A673 (cell line): ENCODE data around the gene RAB11A. TPM values are rescaled to one million over a fixed set of nuclear protein-coding genes. Genes with fewer than 3 reads are reported as not detected.

Experiments
- BruUV-seq: library from RNA; stranded (reverse); fragments of 400-500 nt; replicated peaks from 2 replicates; lab custom pipeline; 2021; lab: Mats Ljungman, UMichigan
- CTCF ChIA-PET: fragments of 300-600 bp; sonication (Branson Sonifier 250); formaldehyde crosslinking; loops from one replicate; lab custom pipeline; 2022; ENCODE audit warnings: antibody characterized with exemption; lab: Charles Lee
- POLR2A ChIA-PET: fragments of 300-600 bp; sonication (Branson Sonifier 250); formaldehyde crosslinking; loops from one replicate; lab custom pipeline; 2022; ENCODE audit warnings: antibody characterized with exemption; ENCODE audit not compliant: low non-redundant PET; lab: Charles Lee
- DNase-seq: peaks from one replicate; pipeline ENCODE4 v3.0.0-alpha.2; 2015; ENCODE audit warnings: low spot score
- H3K27ac ChIP-seq: fragments of 200-600 bp; sonication (generic); 2 replicates; pipeline ENCODE4 v1.5.1; 2016; ENCODE audit warnings: mixed run types, low read depth, mild to moderate bottlenecking, mixed read lengths, antibody characterized with exemption, low read length; ENCODE audit not compliant: poor library complexity, severe bottlenecking
- H3K27me3 ChIP-seq: fragments of 200-600 bp; sonication (generic); replicated peaks from 2 replicates; pipeline ENCODE4 v1.6.1; 2017; ENCODE audit warnings: mixed run types, low read depth, mild to moderate bottlenecking, mixed read lengths, antibody characterized with exemption, low read length; ENCODE audit not compliant: insufficient read depth, poor library complexity
- H3K36me3 ChIP-seq: fragments of 200-600 bp; sonication (generic); 2 replicates; pipeline ENCODE4 v1.6.1; 2016; ENCODE audit warnings: mixed run types, mild to moderate bottlenecking, mixed read lengths, antibody characterized with exemption, low read length; ENCODE audit not compliant: insufficient read depth, poor library complexity, severe bottlenecking
- H3K4me1 ChIP-seq: fragments of 200-600 bp; sonication (generic); 2 replicates; pipeline ENCODE4 v1.6.1; 2017; ENCODE audit warnings: mixed run types, mild to moderate bottlenecking, mixed read lengths, antibody characterized with exemption, low read length; ENCODE audit not compliant: insufficient read depth, poor library complexity, severe bottlenecking
- H3K4me3 ChIP-seq: fragments of 200-600 bp; sonication (generic); 2 replicates; pipeline ENCODE4 v1.5.1; 2016; ENCODE audit warnings: low read depth, mixed run types, mild to moderate bottlenecking, mixed read lengths, low read length; ENCODE audit not compliant: poor library complexity, severe bottlenecking
- H3K9me3 ChIP-seq: fragments of 200-600 bp; sonication (generic); 2 replicates; pipeline ENCODE4 v1.6.1; 2016; ENCODE audit warnings: mixed run types, low read depth, mild to moderate bottlenecking, mixed read lengths, antibody characterized with exemption, low read length; ENCODE audit not compliant: poor library complexity, severe bottlenecking
- EZH2 ChIP-seq: fragments of 200-600 bp; sonication (generic); IDR thresholded peaks from 2 replicates; pipeline ENCODE4 v1.6.1; 2017; ENCODE audit warnings: borderline replicate concordance, low read depth, mild to moderate bottlenecking, mixed read lengths, antibody characterized with exemption, low read length; ENCODE audit not compliant: poor library complexity, severe bottlenecking
- intact Hi-C: fragments of 100-400 bp; cut with micrococcal nuclease; formaldehyde crosslinking; loops from one replicate; pipeline ENCODE4 v1.10.0; 2022; ENCODE audit not compliant: unreplicated experiment
- total RNA-seq: library from RNA; stranded (reverse); gene quantifications from 2 replicates; pipeline ENCODE4 v1.2.3, GENCODE V29; 2021
- TF ChIP-seq, protein P1 (sequence below): fragments of 300-800, 200-600 bp; sonication (generic); conservative IDR thresholded peaks from 2 replicates; pipeline ENCODE4 v1.5.1; 2017; ENCODE audit warnings: low read depth, mild to moderate bottlenecking, antibody characterized with exemption, low read length, moderate library complexity, mixed read lengths

The RAB11A gene
- total RNA-seq, 1 experiment from 2014 or later: 227 TPM

DNA sequence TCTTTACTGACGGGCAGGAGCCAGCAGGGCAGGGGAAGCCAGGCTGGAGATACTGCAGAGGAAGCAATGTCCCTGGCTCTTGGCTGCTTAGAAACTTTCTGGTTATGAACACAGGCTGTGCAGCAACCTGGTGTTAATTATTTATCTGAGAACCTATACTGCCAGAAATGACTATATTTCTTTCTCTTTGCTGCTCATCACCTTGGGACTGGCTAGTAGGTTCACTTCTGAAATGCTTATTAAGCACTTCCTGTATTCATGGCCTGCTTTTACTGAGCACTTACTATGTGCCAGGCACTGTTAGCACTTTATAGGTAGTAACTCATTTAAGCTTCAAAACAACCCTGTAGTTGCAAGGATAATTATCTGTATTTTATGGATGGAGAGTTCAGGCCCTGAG, 57.6 kb downstream of the RAB11A start:
- no peak for DNase-seq
- no peak overlapping the region for H3K27ac ChIP-seq
- no peak overlapping the region for H3K4me3 ChIP-seq
- intact Hi-C loops: no loop called here
- TF ChIP-seq, protein P1, sequence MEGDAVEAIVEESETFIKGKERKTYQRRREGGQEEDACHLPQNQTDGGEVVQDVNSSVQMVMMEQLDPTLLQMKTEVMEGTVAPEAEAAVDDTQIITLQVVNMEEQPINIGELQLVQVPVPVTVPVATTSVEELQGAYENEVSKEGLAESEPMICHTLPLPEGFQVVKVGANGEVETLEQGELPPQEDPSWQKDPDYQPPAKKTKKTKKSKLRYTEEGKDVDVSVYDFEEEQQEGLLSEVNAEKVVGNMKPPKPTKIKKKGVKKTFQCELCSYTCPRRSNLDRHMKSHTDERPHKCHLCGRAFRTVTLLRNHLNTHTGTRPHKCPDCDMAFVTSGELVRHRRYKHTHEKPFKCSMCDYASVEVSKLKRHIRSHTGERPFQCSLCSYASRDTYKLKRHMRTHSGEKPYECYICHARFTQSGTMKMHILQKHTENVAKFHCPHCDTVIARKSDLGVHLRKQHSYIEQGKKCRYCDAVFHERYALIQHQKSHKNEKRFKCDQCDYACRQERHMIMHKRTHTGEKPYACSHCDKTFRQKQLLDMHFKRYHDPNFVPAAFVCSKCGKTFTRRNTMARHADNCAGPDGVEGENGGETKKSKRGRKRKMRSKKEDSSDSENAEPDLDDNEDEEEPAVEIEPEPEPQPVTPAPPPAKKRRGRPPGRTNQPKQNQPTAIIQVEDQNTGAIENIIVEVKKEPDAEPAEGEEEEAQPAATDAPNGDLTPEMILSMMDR: no peak
- TF ChIP-seq EZH2: no peak
- no peaks in the 10 kb centered on the region for H3K36me3 ChIP-seq
- no peaks in the 10 kb centered on the region for H3K9me3 ChIP-seq
- H3K4me1 ChIP-seq: no peaks in the 10 kb centered on the region
- H3K27me3 ChIP-seq: no peaks in the 10 kb centered on the region
- POLR2A ChIA-PET: no interaction called here
- no TSS peak for BruUV-seq
- CTCF ChIA-PET: no interaction called here

DNA sequence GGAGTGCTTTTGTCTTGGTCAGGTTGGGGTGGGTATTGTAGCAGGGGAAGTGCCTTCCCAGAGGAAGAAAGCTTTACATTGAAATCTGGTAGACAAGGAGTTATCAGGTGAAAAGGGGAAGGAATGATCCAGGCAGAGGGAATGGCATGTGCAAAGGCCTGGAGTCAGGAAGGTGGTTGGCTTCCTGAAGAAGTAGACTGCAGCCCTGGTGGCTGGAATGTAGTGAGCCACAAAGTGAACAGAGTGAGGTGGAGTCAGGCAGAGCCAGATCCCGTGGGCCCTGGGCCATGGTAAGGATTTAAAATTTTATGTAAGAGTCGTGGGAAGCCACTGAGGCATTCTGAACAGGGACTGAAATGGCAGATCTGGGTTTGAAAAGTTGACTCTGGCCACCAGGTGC, 58.3 kb downstream of the RAB11A start:
- H3K27me3 ChIP-seq: no peaks in the 10 kb centered on the region
- ChIA-PET POLR2A (no interaction called here), CTCF (no interaction called here)

DNA sequence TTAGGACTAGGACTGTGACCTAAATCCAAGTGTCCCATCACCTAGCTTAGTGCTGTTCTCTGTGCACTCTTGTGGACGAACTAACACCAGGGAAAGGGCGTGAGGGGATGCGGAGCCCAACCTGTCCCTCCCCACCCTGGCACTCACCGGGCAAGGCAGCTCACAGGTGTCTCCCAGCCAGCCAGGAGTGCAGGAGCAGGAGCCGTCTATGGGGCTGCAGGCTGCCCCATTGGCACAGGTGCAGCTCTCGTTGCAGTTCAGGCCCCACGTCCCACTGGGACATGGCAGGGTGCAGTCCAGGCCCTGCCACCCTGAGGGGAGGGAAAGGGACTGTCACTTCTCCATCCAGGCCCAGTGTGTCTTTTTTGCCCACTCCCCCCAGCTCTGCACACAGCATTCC, 60.3 kb downstream of the RAB11A start:
- intact Hi-C loops: no loop called here
- TF ChIP-seq EZH2: no peak
- TF ChIP-seq, protein P1: no peak
- H3K4me1 ChIP-seq: no peaks in the 10 kb centered on the region
- no peaks in the 10 kb centered on the region for H3K9me3 ChIP-seq
- H3K27ac ChIP-seq: no peak overlapping the region
- H3K4me3 ChIP-seq: no peak overlapping the region
- no TSS peak for BruUV-seq
- no peaks in the 10 kb centered on the region for H3K27me3 ChIP-seq
- ChIA-PET POLR2A (no interaction called here), CTCF (no interaction called here)
- no peaks in the 10 kb centered on the region for H3K36me3 ChIP-seq
- no peak for DNase-seq

More for the DNA sequence above, 58.3 kb downstream of the RAB11A start:
- Histone ChIP-seq H3K4me1 (no peaks in the 10 kb centered on the region), H3K36me3 (no peaks in the 10 kb centered on the region), H3K27ac (no peak overlapping the region), H3K9me3 (no peaks in the 10 kb centered on the region), H3K4me3 (no peak overlapping the region)
- intact Hi-C loops: no loop called here
- no TSS peak for BruUV-seq
- TF ChIP-seq EZH2: no peak
- TF ChIP-seq, protein P1: no peak
- no peak for DNase-seq
